SKM-1 (cell line): ENCODE results near the gene FARSA.
A peak's percentile ranks its signal among the peaks of the same experiment; 100 is the strongest.
"Not testable (repeated sequence)": the region's sequence is repeated elsewhere in the genome, so short reads cannot be mapped to it uniquely, and the experiment has no call there.

Source experiments
- DNase-seq: peaks from one replicate; lab custom pipeline; 2025; ENCODE audit not compliant: unreplicated experiment; lab: John Stamatoyannopoulos, UW

The FARSA gene

DNA sequence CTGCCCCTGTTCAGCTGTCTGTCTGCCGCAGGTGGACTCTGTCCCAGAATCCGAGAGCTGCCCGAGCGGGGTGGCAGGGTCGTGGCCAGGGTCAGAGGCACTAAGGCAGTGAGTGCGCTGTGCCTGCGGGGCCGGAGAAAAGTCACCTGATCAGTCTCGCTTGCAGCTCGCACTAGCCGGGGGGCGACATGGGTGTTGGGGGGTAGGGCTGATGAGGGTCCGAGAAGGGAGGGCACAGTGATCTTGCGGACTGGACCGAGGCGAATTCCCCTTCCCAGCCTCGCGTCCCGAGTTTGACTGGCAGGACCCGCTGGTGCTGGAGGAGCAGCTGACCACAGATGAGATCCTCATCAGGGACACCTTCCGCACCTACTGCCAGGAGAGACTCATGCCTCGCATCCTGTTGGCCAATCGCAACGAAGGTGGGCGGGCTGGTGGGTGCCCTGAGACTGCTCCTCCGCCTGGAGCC, 41.9 kb downstream of the FARSA start:
- no peak for DNase-seq

DNA sequence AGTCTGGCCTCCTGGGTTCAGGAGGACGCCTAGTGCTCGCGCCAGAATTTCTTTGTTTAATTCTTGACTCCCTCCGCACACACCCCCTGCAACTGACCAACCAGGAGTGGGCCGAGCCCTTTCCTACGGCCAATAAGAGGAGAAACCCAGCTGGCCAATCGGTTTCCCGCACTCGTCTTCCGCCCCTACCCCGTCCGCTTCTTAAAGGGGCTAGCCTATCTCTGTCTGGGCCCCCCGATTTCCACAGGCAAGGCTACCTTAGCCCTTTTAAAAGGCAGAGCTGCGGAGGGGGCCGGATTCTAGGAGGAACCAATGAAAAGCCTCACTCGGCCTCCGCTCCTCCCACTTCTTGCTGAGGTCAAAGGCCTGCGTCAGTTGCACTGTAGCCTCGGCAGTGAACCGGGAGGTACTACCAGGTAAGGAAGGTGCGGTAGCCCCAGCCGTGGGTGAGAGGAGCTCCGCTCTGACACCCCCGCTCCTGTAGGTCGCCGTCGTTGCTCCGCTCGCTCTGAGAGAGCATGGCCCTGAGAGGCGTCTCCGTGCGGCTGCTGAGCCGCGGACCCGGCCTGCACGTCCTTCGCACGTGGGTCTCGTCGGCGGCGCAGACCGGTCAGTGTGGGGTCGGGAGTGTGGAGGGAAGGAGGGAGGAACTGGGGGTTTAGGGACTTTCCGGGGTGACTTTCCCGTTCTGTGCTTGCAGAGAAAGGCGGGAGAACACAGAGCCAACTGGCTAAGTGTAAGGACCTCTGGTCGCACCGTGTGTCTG, 42.5 kb downstream of the FARSA start, which contains the start of gene GCDH:
TSS of gene GCDH (plus strand) at position 374 of the 766 bp plus-strand sequence. CDS start at position 519, 145 bp downstream.
- peak; percentile 98 for DNase-seq

DNA sequence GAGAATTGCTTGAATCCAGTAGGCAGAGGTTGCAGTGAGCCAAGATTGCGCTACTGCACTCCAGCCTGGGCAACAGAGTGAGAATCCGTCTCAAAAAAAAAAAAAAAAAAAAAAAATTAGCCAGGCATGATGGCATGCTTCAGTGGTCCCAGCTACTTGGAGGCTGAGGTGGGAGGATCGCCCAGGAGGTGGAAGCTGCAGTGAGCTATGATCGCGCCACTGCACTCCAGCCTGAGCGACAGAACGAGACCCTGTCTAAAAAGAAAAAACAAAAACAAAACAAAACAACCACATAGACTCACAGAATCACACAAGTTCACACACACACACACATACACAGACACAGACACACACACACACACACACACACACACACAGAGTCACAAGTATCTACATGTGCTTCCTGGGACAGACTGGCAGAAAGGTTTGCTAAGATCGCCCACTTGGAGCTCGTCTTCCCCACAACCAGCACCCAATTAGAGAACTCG, 43.2 kb downstream of the FARSA start:
- DNase-seq = not testable (repeated sequence)

DNA sequence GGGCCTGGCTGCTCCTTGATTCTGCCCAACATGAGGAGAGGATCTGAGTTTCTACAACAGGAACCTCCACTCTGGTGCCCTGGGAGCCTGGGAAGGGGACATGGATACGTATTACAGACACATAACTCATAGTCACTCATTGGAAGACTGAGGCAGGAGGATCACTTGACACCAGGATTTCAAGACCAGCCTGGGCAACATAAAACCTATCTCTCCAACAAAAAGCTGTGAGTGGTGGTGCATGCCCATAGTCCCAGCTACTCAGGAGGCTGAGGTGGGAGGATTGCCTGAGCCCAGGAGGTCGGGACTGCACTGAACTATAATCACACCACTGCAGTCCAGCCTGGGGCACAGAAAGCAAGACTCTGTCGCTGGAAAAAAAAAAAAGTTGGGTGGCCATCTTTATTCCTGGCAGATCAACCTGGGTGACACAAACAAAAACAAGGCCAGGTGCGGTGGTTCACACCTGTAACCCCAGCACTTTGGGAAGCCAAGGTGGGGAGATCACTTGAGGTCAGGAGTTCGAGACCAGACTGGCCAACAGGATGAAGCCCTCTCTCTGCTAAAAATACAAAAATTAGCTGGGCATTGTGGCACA, 45.4 kb downstream of the FARSA start:
- no peak for DNase-seq

DNA sequence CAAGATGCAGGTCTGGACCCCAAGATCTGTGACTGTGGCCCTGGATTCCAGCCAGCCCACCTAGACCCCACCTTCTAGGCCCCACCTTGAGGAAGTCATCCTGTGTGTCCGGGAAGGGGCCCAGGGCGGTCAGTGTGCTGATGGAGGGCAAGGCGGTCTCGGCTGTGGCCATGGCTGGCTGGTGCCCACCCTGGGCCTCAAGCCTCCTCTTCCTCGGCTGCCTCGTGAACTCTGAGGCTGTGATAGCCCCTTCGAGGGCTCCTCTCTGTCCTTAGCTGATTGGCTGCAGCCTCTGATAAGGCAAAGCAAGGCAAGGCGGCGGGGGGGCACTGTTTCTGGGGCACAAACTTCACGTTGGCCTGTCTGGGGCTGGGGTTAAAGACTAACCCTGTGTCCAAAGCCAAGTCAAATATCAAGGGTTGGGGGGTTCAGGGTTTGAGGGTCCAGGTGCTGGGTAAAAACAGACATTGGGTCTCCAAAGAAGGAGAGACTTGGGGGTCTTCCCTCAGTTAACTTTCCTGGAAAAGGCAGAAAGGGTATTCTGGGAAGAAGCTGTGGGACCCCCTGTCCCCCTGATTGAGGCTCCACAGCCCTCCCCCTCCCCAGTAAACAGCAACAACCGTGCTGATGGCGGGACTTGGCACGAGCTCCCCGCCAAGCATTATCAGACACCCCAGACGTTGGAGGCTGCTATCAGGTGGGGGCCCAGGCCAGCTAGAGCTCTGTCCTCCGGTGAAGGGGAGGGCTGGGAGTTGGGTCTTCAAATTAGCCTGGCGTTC, 46.4 kb downstream of the FARSA start, which contains the start of gene KLF1:
TSS of gene KLF1 (minus strand) at position 233 of the 779 bp plus-strand sequence. CDS start at position 172, 61 bp downstream.
- no peak for DNase-seq

DNA sequence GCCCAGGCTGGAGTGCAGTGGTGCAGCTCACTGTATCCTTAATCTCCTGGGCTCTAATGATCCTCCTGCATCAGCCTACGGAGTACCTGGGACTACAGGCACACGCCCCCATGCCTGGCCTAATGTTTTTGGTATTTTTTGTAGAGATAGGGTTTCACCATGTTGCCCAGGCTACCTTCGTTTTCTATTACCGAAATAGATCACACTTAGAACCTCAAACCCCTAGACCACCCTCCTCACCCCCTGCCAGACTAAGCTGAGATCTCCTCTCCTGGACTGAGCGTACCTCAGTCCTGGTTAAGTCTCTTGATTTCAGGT, 46.9 kb downstream of the FARSA start:
- DNase-seq = no peak

DNA sequence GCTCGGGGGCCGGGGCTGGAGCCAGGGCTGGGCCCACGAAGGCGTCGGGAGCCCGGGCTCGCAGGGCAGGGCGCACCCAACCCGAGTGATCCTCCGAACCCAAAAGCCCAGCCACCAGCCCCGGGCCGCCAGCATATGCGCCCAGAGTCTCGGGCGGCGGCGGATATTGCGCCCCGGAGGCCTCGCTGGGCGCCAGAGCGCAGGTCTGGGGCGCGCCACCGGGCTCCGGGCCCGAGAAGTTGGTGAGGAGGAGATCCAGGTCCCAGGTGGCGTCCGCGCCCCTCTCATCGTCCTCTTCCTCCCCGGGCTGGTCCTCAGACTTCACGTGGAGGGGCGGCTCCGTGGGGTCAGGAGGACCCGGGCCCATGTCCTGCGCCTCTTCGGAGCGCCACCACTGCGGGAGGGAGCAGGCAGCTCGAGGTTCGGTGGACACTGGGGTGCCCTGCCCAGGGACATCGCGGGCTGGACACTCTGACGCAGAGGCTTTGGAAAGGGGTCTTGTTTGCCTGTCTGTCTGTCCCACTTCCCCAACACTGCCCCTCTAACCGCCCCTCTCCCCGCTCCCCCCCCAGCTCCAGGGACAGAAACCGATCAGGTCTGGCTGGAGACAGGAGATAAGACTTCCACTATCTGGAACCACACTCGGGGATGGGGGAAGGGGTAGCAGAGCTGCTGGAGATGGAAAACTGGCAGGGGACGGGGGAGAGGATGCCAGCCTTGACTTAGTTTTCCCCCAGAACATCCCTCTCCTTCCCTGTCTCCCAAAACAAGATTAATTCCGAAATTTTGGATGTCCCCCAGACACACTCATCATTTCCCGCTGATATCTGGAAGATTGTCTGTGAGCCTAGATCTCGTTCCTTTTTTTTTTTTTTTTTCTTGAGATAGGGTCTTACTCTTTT, 47.5 kb downstream of the FARSA start:
- no peak for DNase-seq

DNA sequence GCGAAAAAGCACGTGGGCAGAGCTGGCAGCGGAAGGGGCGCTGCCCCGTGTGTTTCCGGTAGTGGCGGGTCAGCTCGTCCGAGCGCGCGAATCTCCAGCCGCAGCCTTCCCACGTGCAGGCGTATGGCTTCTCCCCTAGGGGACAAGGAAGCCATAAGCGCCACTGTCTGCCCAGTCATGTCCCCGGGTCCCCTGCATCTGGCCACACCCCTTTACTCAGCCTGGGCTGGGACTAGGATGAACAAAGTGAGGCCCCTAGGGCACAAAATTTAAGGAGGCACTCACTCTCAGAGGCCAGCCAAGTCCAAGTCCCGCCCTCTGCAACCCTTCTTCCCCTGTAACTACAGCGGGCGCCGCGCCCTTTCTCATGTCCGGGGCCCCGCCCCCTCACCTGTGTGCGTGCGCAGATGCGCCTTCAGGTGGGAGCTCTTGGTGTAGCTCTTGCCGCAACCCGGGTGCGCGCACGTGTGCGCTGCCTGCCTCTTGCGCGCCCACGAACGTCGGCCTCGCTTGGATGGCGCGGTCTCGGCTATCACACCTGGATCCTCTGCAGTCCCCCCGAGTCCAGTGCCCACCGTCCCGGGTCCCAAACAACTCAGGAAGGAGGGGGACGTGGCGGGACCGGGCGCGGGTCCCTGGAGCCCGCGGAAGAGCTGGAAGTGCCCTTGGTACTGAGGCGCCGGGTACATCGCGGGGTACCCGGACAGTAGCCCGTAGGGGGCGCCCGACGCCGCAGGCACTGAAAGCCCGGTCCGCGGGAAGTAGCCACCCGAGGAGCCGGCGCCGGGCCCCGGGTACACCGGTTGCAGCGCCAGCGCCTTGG, 48.4 kb downstream of the FARSA start:
- DNase-seq = no peak

DNA sequence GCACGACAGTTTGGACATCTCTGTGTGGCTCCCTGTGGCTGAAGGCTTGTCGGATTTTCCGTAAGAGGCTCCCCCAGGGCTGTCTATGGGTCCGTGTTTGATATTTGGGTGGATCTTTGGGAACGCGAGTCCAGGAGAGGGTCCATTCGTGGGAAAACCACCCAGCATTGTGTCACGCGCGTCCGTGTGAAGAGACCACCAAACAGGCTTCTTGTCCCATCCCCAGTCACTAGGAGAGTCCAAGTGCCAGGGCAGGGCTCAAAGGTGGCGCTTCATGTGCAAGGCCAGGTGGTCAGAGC, 48.9 kb downstream of the FARSA start:
- DNase-seq = no peak

DNA sequence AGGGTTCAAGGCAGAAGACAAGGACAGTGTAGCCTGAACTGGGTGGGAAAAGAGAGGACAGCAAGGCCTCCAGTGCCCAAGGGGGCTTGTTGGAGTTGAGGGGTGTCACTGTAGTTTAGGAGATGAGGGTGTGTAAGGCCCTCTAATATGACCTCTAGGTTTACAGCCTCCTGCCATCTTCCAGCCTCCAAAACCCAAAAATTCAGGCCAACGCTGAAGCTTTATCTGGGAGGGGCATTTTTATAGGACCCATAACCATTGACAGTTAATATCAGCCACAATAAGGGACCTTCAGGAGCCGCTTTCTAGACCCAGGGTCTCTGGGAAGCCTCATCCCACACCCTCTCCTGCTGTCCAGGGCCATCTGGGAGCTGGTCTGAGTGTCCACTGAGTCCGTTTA, 49.3 kb downstream of the FARSA start:
- DNase-seq = no peak

DNA sequence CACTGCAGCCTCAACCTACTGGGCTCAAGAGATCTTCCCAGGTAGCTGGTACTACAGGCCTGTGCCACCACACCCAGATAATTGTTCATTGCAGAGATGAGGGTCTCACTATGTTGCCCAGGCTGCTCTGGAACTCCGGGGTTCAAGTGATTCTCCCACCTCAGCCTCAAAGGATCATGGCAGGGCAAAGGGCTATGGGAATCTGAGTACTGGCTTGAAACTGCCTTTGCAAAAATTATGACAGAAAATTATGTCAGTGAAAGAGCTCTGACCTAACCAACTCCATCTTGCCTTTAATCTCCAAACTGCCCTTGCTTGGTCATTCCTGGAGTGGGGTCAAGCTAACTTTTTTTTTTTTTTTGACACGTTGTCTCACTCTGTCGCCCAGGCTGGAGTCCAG, 50.9 kb downstream of the FARSA start:
- DNase-seq = no peak

DNA sequence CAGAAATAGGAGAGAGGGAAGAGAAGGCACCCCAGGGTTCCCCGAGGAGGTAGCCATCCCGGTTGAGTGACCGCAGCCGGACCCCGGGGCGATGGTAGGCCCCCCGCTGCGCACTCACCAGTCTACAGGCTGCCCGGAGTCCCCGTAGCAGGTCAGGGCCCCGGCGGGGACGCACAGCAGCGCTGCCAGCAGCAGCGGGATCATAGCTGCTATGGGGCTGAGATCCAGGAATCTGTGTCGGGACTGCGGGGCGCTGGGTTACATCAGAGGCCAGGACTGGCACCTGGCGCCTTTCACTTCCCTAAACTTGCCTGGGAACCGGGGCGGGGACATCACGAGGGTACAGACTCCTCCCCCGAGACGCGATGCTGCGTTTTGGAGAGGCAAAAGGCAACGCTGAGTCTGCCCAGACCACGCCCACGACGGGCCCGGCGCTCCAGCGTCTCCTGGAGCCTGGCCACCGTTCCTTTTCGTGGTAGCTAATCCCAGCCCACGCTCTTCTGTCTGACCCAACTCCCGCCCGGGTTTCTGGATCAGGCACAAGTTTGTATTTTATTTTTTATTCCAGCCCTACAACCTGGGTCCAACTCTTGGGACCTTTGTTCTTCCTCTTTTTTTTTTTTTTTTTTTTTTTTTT, 52.2 kb downstream of the FARSA start, which contains the start of gene DNASE2:
TSS of gene DNASE2 (minus strand) at position 278 of the 637 bp plus-strand sequence. CDS start at position 204, 74 bp downstream.
- peak; percentile 91 for DNase-seq

DNA sequence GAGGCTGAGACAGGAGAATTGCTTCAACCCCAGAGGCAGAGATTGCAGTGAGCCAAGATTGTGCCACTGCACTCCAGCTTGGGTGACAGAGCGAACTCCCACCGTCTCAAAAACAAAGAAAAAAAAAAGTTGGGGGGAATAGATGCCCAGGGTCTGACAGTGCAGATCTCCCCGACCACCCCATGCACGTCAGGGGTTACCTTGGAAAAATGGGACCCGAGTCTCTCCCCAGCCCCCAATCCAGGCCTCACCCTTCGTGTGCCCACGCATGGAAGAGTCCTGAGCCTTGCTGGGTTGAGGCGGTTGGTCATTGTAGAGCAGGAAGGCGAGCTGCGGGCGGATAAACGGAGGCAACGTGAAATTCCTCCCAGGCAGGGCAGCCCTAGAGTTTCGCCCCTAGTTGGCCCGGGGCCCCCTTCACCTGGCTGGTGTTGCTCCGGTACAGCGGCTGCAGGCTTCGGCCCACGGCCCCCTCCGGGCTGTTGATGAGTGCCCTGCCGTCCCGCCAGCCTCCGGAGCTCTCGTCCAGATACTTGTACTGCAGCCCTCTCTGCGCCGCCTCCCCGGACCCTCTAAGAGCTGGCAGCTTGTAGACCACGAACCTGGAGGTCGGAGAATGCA, 52.9 kb downstream of the FARSA start:
- no peak for DNase-seq

DNA sequence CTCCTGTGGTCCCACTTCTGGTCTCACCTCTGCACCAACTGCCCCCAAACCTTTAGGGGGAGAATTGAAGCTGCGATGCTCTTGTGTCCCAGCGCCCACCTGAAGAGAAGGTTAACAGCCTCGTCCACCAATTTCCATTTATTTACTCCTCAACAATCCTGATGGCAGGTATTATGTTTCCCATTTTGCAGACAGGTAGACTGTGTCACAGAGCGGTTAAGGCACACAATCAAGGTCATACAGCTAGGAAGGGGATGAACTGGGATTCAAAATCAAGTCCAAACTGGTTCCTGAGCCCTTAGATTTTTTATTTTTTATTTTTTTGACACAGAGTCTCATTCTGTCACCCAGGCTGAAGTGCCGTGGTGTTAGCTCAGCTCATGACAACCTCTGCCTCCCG, 58.4 kb downstream of the FARSA start:
- DNase-seq = no peak

DNA sequence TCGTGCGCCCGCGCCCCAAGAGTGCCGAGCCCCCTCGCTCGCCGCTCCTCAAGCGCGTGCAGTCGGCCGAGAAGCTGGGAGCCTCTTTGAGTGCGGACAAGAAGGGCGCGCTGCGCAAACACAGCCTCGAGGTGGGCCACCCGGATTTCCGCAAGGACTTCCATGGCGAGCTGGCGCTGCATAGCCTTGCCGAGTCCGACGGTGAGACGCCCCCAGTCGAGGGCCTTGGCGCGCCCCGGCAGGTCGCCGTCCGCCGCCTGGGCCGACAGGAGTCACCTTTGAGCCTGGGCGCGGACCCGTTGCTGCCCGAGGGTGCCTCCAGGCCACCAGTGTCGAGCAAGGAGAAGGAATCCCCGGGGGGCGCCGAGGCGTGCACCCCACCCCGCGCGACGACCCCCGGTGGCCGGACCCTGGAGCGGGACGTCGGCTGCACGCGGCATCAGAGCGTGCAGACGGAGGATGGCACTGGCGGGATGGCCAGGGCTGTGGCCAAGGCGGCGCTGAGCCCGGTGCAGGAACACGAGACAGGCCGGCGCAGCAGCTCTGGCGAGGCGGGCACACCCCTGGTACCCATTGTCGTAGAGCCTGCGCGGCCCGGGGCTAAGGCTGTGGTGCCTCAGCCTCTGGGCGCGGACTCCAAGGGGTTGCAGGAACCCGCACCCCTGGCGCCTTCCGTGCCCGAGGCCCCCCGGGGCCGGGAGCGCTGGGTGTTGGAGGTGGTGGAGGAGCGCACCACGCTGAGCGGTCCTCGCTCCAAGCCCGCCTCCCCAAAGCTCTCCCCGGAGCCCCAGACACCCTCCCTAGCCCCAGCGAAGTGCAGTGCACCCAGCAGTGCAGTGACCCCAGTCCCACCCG, 59.4 kb downstream of the FARSA start:
- no peak for DNase-seq

DNA sequence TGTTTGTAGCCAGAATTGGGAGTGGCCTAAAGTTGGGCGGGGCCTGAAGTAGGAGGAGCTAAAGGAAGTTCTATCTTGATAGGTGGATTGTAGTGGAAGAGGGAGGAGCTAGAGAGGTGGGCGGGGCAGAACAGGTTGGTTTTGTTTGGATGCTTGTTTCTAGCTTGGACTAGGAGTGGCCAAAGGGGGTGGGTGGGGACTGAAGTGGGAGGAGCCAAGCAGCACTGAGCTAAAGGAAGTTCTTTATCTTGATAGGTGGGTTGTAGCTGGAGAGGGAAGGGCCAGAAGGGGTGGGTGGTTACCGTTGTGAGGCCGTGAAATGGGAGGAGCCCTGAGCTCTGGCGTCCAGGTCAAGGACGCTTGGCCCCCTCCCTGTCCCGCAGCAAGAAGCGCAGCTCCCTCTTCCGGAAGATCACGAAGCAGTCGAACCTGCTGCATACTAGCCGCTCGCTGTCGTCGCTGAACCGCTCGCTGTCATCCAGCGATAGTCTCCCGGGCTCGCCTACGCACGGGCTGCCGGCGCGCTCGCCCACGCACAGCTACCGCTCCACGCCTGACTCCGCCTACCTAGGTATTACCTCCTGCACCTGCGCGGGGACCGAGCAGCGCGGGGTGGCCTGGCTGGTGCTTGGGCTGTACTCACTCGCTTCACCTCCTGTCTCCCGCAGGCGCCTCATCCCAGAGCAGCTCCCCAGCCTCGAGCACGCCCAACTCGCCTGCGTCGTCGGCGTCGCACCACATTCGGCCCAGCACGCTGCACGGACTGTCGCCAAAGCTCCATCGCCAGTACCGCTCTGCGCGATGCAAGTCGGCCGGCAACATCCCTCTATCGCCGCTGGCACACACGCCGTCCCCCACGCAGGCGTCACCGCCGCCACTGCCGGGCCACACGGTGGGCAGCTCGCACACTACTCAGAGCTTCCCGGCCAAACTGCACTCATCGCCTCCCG, 60.3 kb downstream of the FARSA start:
- peak; percentile 9 for DNase-seq
